NCI-H510A treated with DMSO at 0.1 percent for 48 hours (cell line): ENCODE measurements around the gene EPHA6.
A peak's percentile ranks its signal among the peaks of the same experiment; 100 is the strongest.

ENCODE experiments used
- DNase-seq: peaks from one replicate; lab custom pipeline; 2025; lab: John Stamatoyannopoulos, UW

The EPHA6 gene

DNA sequence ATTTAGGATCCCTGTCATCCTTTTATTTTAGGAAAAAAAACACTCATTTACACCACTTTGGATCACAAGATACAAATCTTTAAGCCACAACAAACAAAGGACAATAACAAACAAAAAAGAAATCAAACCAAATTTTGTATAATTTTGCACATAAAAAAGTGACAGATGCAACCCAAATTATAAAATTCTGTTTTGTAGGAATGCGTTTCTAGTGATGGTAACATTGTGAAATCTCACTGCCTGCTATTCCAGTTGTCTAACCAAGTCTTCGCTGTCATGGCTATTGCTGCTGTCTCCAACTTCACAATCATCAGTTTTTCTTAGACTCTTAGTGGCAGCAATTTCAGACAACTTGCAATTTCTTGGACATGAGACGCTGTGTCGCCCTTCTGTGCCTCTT is 891.8 kb downstream of the EPHA6 start:
- DNase-seq, result no peak

DNA sequence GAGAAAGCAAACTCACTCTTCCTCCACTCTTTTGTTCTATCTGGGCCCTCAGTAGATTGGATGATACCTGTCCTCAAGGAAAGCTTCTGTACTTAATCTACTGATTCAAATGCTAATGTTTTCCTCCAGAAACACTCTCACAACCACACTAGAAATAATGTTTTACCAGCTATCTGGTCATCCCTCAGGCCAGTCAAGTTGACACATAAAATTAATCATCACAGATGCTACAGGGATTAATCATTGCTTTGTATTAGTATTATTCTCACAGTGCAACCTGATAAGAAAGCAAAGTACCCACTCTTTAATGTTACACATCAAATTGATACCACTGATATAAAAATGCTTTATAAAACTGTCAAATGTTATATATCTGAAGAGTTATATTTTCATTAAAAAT is 897.3 kb downstream of the EPHA6 start:
- DNase-seq, result no peak

DNA sequence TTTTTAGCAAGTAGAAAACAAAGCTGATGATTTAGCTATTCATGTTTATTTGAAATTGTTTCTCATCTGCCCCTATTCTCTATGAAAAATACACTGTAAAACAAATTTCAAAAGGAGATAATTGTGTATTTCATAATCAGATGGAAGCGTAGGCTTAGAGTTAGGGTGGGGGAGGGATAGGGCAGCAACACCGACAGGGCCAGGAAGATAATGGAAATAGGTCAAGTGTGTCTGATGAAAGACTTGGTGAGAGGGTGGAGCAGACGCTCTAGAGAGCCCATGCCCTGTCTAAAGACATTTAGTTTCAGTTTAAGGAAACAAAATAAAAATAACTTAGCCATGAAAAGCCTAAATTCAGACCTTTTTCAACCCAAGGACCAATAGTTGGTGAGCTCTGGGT is 898.5 kb downstream of the EPHA6 start:
- peak; percentile 3 for DNase-seq

DNA sequence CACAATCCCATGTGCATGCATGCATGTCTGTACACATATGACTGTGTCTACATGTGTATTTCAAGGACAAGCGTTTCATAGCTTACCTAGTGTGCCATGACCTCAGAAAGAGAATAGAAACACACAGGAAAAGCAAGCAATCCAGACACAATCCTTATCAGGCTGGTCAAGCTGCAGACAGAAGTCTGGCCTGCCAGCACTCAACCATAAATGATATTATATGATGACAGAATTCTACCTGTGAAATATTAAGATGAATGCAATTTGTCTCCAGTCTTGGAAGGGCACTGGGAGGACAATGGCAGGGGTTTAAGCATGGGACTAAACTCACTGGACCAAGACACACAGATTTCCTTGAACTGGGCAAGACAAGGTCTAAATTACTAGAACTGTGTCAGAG is 899.2 kb downstream of the EPHA6 start:
- no peak for DNase-seq

DNA sequence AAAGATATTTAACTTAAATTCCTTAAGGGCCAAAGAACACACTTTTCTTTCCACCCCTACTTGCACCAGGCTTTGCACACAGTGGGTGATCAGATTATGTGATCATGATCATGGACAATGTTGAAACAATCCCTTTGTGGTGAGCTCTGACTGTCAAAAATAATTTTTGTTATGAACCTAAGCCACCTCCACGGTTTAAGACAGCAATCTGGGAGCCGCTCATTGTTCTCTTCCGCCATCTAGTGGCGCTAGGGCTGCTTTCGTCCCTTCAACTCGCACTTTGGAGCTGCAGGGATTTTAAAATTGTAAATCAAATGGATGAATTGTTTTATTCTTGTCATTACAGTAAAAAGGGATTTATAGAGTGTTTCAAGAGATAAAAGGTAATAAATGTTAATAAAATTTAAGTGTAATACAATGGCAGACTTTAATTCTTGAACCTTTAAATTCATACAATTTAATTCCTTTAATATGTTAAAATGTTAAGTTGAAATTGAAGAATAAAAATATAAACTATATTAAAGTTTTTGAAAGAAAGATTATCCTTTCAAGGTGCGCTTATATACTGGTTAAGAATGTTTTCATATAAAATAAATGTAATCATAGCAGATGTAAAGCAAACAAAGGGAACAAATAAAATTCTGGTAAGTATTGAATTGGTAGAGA is 904.9 kb downstream of the EPHA6 start:
- peak; percentile 61 for DNase-seq

DNA sequence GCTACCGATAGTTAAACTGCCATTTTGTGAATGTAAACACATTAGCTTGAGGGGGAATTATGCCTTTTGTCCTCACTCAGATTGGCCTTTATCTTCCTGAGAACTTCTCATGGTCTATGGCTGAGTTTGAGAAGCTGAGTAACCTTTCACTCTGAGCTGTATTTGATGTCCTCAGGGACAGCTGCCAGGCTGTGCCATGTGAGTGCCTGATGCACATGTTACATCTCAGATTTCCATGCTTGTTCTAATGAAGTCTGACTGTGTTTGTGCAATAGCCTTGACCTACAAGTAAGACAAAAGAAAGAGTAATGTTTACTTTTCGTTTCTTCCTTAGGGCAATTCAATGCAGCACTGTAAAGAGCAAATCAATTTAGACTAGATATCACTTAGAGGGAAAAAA is 906.0 kb downstream of the EPHA6 start:
- peak; percentile 4 for DNase-seq

DNA sequence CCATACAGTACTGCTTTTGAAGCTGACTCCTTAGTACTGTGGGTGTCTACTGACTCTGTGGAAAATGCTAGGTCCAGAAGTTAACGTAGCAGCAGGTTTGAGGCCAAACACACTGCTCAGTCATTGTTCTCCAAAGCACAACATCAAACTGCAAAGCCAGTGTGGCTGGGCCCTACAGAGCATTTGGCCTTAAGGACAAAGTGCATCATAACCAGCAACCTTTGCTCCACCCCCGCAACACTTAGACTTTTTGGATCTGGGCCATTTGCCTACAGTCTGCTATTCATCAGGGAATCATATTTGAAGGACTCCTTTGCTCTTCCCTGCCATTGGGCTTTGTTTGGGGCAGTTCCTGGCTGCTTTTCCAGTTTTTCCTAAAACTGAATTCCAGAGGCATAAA is 907.1 kb downstream of the EPHA6 start:
- DNase-seq, result no peak

DNA sequence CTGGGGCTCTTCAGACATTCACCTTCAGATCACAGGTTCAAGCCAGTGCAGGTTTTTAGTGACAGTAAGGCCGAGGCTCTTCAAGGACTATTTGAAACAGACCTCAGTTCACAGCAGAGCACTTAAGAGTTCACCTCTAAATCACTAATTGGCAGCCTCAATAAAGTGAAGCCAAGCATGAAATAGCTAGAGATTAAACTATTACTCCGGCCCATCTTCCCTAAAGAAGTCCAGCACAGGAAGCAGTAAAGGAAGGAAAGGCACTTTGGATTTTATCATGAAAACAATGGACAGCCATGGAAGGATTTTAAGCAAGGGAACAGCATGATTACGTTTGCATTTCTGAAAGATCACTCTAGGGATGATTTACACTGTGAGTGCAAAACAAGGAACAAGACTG is 922.5 kb downstream of the EPHA6 start:
- peak; percentile 3 for DNase-seq

DNA sequence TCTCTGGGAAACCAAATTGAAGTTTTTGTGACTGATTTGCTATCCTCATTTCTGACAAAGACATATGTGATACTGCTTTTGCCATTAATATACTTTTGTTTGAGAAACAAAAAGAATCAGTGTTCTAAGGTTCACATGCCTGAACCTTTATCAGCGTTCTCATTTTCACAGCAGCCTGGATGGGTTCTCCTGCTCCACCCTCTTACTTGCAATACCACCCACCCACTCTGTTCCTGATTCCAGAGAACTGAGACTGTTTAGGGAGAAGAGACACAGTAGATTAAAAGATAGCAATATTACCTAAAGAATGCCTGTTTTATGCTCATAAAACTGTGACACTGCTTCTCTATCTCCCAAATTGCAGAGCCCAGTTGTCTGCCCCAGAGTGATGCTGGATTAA is 924.4 kb downstream of the EPHA6 start:
- DNase-seq, result no peak

DNA sequence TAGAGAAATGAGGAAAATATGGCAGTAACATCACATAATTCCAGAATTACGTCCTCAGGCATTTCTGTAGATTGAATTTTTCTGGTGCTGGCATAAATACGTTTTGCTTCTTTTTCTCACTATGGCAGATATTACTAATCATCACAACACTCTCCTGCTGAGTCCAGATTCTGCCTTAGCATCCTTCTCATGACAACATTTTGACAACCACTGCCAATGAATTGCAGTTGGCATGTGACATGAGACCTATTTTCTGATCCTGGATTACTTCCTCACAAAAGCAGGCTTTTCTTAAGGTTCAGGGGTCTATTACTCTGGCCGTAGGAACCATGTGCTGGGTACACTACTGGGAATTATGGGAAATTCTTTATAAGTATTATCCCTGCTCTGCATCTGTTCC is 927.6 kb downstream of the EPHA6 start:
- no peak for DNase-seq

DNA sequence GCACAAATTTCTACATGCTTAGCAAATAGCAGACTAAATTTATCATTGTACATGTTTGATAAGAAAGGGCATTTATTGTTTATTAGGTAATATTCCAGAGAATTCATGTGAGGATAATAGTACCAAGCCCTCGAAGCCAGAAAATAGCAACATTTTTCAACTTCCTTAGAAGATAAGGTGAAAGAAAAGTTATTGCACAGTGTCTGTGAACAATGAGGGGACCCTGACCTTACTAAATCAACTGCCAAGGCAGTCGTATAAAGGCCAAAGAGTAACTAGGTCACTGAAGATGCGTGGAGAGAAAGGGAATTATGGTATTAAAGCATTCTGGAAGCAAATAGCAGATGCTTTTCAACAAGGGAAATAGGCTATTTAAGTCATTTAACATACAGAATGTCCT is 929.9 kb downstream of the EPHA6 start:
- DNase-seq, result no peak

DNA sequence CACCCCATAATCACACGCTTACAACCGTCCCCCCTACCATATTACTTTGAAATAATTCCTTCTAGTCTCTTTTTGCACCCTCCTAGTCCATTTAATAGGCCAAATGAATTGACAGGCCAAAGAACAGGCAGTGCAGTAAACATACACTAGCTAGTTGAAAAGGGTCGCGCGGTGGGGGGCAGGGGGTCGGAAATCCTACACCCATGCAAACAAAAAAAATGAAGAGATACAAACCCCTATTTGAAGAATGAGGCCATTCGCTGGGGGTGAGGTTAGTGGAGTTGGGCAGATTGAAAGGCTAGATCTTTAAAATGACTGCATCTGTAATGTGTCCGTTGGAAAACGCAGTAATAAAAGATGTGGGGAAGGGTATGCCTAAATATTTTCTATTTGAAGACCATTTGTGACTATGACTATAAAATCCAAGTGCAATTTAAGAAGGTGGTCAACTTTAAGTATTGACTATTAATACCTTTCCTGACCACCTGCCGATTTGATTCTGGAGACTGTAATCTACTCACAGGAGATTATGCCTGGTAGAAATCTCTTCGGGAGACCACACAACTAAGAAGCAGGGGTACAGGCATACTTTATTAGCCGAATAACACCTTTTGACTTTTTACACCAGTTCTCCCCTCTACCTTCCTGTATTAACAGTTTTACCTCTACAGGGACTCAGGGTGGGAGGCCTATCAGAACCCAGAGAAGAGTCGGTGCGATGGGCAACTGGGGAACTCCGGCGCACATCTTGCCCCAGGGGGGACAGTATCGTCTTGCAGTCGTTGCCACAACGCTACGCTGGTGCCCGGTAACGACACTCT is 949.4 kb downstream of the EPHA6 start:
- peak; percentile 22 for DNase-seq

DNA sequence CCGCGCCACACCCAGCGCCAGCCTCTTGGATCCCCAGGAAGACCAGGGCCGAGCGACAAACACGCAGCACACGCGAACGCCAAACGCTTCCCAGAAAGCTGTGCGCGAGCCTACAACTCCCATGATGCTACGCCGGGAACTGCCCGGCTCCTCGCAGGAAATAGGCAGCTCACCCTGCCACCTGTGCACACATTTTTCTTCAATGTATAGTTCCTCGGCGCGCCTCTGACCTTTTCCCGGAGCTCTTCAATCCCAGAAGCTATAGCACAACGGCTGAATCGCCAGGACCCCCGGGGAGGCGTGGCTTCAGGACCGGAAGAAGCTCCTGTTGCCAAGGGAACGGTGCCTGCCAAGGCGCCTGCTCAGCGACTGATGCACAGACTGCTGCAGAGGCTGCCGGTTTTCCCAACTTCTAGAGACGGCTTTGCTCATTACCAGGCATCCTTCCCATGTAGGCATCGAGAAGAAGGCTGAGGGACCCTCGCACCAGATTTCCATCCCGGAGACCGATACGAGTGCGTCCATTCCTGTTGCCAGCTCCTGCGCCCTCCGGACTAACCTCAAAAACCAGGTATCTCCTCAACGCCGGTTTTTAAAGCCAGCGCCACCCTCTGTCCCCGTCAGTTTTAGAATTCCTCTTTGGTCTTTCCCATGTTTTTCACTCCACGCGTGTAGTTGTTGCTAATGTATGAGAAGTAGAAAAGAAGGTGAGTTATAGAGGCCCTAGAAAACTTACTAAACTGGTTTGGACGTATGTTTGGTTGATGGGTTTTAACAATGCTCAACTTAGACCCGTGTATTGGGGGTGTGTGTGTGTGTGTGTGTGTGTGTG is 950.2 kb downstream of the EPHA6 start, which contains the start of gene ARL6:
Gene ARL6 (plus strand): TSS at position 352 of the 832 bp plus-strand sequence. CDS start 3,350 bp downstream, outside the sequence.
- peak; percentile 67 for DNase-seq

DNA sequence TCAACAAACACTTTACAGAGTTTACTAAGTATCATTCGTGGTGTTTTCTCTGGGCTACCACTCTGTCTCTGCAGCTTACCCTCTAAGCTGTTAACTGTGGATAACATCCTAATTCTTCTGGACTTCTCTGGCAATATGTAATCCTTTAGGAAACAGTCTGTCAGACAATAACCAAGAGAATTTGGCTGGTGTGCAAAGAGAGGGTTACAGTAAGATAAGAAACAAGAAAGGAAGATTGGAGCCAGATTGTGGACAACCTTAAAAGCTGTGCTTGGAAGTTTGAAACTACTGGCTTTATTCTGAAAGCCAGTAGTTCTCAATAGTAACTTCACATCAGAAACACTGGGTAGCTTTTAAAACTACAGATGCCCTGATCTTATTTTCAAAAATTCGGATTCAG is 950.9 kb downstream of the EPHA6 start:
- DNase-seq, result no peak

DNA sequence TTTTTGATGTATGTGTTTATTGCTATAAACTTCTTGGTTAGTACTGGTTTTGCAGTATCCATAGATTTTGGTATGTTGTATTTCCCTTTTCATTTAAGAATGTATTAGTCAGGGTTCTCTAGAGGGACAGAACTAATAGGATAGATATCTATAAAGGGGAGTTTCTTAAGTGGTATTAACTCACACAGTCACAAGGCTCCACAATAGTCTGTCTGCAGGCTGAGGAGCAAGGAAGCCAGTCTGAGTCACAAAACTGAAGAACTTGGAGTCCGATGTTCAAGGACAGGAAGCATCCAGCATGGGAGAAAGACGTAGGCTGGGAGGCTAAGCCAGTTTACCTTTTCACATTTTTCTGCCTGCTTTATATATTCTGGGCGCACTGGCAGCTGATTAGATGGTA is 958.5 kb downstream of the EPHA6 start:
- DNase-seq, result no peak

DNA sequence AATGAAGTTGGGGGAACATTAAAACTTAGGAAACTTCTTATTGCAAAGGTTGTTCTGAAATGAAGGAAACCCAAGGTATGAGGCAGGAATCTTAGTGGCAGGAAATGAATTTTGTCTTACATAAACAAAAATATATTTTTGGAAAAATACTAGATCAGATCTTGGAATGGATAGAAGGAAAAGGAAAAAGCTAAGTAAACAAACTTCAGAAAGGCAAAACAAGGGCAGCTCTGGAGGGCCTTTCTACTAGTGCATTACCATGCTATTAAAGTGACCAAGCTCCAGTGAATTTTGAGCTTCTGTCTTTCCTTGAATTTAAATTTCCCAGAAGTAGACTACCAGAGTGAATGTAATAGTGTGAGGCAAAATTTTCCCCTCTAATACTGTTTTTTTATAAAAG is 963.8 kb downstream of the EPHA6 start:
- no peak for DNase-seq

DNA sequence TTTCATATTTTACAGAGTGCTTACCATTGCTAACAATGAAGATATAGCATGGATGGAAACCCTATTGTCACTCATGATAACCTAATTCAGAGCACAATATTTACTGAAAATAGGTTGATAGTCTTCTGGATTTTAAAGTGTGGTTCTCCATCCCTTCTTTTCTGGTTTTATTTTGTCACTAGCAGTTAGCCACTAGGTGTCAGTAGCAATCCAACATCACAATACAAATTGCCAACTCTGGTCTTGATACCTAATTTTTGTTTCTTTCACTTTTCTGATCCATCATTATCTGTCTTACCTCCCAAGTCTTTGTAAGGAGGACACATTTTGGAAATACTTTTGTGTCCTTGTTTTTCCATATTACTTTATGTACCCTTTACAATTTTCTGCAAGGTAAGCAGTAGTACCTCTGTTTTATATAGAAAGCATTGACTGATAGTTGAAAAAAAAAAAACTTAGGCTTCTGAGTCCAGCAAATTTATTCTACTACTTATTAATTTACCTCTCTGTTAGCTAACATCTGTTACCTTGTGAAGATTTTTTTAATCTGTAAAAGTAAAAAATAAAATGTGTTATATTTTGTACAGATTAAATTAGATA is 979.1 kb downstream of the EPHA6 start:
- DNase-seq, result peak; percentile 43

DNA sequence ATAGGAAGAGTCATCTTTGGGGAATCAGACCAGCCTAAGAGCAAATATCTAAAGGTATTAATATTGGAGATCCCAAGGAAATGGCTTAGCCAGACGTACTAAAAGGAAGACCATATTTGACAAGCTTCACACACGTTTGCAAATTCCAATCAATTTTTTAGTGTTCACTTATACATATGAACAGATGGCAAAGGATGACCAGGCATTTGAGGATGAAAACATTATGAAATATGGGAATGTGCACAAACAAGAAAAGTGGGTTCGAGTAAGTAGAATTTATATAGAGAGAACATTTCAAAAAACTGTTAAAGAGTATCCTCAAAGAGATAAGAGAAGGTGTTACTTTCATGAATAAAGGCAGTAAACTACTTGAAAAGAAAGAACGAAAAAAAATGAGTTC is 981.6 kb downstream of the EPHA6 start:
- no peak for DNase-seq
